Neuron (in vitro differentiated cells): ENCODE measurements around the gene PNKD.
"Not testable (repeated sequence)": the region's sequence is repeated elsewhere in the genome, so short reads cannot be mapped to it uniquely, and the experiment has no call there.

Experiments
- H2AFZ ChIP-seq: one replicate; pipeline ENCODE4 v1.6.1; 2013; ENCODE audit warnings: low read depth, mild to moderate bottlenecking, inconsistent platforms, low read length, moderate library complexity
- H3K27me3 ChIP-seq: one replicate; pipeline ENCODE4 v1.6.1; 2013; ENCODE audit warnings: low read length; ENCODE audit not compliant: insufficient read depth
- H3K36me3 ChIP-seq: one replicate; pipeline ENCODE4 v1.6.1; 2013; ENCODE audit warnings: low read length; ENCODE audit not compliant: insufficient read depth
- H3K4me1 ChIP-seq: one replicate; pipeline ENCODE4 v1.6.1; 2013; ENCODE audit warnings: low read length; ENCODE audit not compliant: insufficient read depth
- H3K4me3 ChIP-seq: 2 replicates; pipeline ENCODE4 v1.5.1; 2013; ENCODE audit warnings: mild to moderate bottlenecking, low read length, moderate library complexity
- H3K9me3 ChIP-seq: one replicate; pipeline ENCODE4 v1.6.1; 2013; ENCODE audit warnings: low read length

PNKD gene

GRCh38 chr2:218271865-218272530 is 1.7 kb downstream of the PNKD start:
- H3K9me3 ChIP-seq, result no peaks in the 10 kb centered on the region
- H3K27me3 ChIP-seq, result no peaks in the 10 kb centered on the region
- peaks cover 13% of the 10 kb centered on the region for H3K4me1 ChIP-seq
- peaks cover 19% of the 10 kb centered on the region for H3K36me3 ChIP-seq
- no peak overlapping the region for H2AFZ ChIP-seq
- H3K4me3 ChIP-seq, result peak overlapping the region; percentile 76

GRCh38 chr2:218272531-218273212 is 2.4 kb downstream of the PNKD start:
- H3K4me3 ChIP-seq, result no peak overlapping the region
- no peak overlapping the region for H2AFZ ChIP-seq
- peaks cover 13% of the 10 kb centered on the region for H3K36me3 ChIP-seq
- H3K4me1 ChIP-seq, result peaks cover 13% of the 10 kb centered on the region
- no peaks in the 10 kb centered on the region for H3K9me3 ChIP-seq
- no peaks in the 10 kb centered on the region for H3K27me3 ChIP-seq

GRCh38 chr2:218273214-218273907 is 3.0 kb downstream of the PNKD start:
- not testable (repeated sequence) for H3K27me3 ChIP-seq, H2AFZ ChIP-seq, H3K4me3 ChIP-seq, H3K9me3 ChIP-seq
- peaks cover 13% of the 10 kb centered on the region for H3K4me1 ChIP-seq
- H3K36me3 ChIP-seq, result peaks cover 13% of the 10 kb centered on the region

- Histone ChIP-seq H3K27me3 (no peaks in the 10 kb centered on the region), H3K9me3 (no peaks in the 10 kb centered on the region), H2AFZ (no peak overlapping the region), H3K4me1 (peaks cover 13% of the 10 kb centered on the region), H3K4me3 (no peak overlapping the region), H3K36me3 (peaks cover 13% of the 10 kb centered on the region)
Observed at GRCh38 chr2:218273908-218274249, 3.6 kb downstream of the PNKD start.

GRCh38 chr2:218274586-218274985 is 4.3 kb downstream of the PNKD start:
- Histone ChIP-seq H3K36me3 (peaks cover 13% of the 10 kb centered on the region), H3K9me3 (no peaks in the 10 kb centered on the region), H3K27me3 (no peaks in the 10 kb centered on the region)

GRCh38 chr2:218275371-218276072 is 5.2 kb downstream of the PNKD start:
- Histone ChIP-seq H3K36me3 (peaks cover 13% of the 10 kb centered on the region), H2AFZ (no peak overlapping the region), H3K27me3 (no peaks in the 10 kb centered on the region), H3K9me3 (no peaks in the 10 kb centered on the region), H3K4me3 (no peak overlapping the region), H3K4me1 (peaks cover 13% of the 10 kb centered on the region)

More at GRCh38 chr2:218274586-218274985, 4.3 kb downstream of the PNKD start:
- Histone ChIP-seq H3K4me3 (no peak overlapping the region), H3K4me1 (peaks cover 13% of the 10 kb centered on the region), H2AFZ (no peak overlapping the region)

GRCh38 chr2:218276986-218277755 is 6.9 kb downstream of the PNKD start:
- no peak overlapping the region for H3K4me3 ChIP-seq
- H2AFZ ChIP-seq, result no peak overlapping the region
- H3K9me3 ChIP-seq, result no peaks in the 10 kb centered on the region
- peaks cover 13% of the 10 kb centered on the region for H3K36me3 ChIP-seq
- no peaks in the 10 kb centered on the region for H3K4me1 ChIP-seq
- H3K27me3 ChIP-seq, result no peaks in the 10 kb centered on the region

- Histone ChIP-seq H2AFZ (no peak overlapping the region), H3K4me3 (no peak overlapping the region), H3K9me3 (no peaks in the 10 kb centered on the region), H3K36me3 (peaks cover 13% of the 10 kb centered on the region), H3K4me1 (no peaks in the 10 kb centered on the region), H3K27me3 (no peaks in the 10 kb centered on the region)
Observed at GRCh38 chr2:218277921-218278320, 7.6 kb downstream of the PNKD start.

- Histone ChIP-seq H2AFZ (no peak overlapping the region), H3K4me3 (no peak overlapping the region), H3K4me1 (no peaks in the 10 kb centered on the region), H3K36me3 (peaks cover 13% of the 10 kb centered on the region), H3K27me3 (no peaks in the 10 kb centered on the region), H3K9me3 (no peaks in the 10 kb centered on the region)
Observed at GRCh38 chr2:218278531-218279360, 8.4 kb downstream of the PNKD start.

GRCh38 chr2:218280260-218280870 is 10.0 kb downstream of the PNKD start:
- H3K4me3 ChIP-seq, result no peak overlapping the region
- H3K9me3 ChIP-seq, result no peaks in the 10 kb centered on the region
- H3K36me3 ChIP-seq, result peaks cover 7% of the 10 kb centered on the region
- H3K4me1 ChIP-seq, result no peaks in the 10 kb centered on the region
- no peaks in the 10 kb centered on the region for H3K27me3 ChIP-seq
- H2AFZ ChIP-seq, result no peak overlapping the region

GRCh38 chr2:218281449-218281848 is 11.1 kb downstream of the PNKD start:
- no peaks in the 10 kb centered on the region for H3K27me3 ChIP-seq
- H3K36me3 ChIP-seq, result peaks cover 3% of the 10 kb centered on the region
- no peak overlapping the region for H2AFZ ChIP-seq
- H3K9me3 ChIP-seq, result no peaks in the 10 kb centered on the region
- H3K4me3 ChIP-seq, result no peak overlapping the region
- peaks cover 2% of the 10 kb centered on the region for H3K4me1 ChIP-seq
